Activated CD8-positive, alpha-beta memory T cell treated with anti-CD3 and anti-CD28 coated beads for 36 hours (primary cell): Measurements from ENCODE around the gene GP9. TPM values are rescaled to one million over a fixed set of nuclear protein-coding genes. Genes with fewer than 3 reads are reported as not detected.

Experiments used
- CTCF ChIA-PET: fragments of 350-600 bp; sonication (Branson Sonifier 250); formaldehyde crosslinking; loops from one replicate; lab custom pipeline; 2021; ENCODE audit warnings: antibody characterized with exemption; lab: Charles Lee
- POLR2A ChIA-PET: fragments of 350-600 bp; sonication (Branson Sonifier 250); formaldehyde crosslinking; loops from one replicate; lab custom pipeline; 2021; ENCODE audit warnings: antibody characterized with exemption; lab: Charles Lee
- total RNA-seq, 2 experiments: library from RNA; stranded (reverse); gene quantifications; one replicate each; pipeline ENCODE4 v1.2.3, GENCODE V29; 2021

The GP9 gene
- total RNA-seq, 2 experiments from 2014 or later: not detected

GRCh38 chr3:129025691-129026435, 34.7 kb upstream of the GP9 start:
- POLR2A ChIA-PET: interaction anchor here (2.4 kb wide), 1 partner anchor 10 kb away, joined by 51 read pairs; no protein-coding TSS in a partner anchor

DNA sequence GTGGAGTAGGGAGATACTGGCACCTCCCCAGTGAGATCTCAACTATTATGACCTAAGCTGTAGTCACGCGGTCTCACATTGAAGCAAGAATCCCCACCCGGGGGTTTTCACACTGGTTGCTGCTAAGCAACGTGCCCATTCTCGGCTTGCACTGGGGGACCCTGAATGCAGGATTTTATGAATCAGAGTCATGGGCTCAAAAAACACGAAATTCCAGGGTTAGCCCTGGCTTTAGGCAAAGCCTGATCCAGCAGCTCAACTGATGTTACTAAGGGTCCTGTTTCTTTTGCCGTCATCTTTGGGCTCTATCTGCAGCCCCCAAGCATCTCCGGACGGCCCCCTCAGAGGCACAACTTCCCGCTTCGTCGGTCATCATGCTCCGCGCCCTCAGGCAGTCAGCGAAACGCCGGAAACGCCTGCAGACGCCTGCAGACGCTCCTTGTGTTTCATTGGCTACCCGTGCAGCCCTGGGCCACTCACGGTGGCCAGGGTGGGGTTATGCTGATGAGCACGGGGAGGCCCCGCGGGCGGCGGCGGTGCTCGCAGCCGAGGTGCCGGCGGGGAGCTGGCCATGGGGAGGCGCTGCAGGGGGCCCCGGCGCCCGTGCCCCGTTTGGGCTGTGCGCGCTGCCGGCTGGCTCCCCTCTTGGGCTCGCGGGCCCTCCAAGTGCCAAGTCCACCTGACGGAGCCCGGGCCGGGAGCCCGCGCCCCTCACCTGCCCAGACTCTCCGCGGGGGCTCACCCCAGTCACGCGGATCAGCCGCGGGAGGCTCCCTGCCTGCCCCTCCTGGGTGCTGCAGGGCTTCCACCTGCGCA, 33.6 kb upstream of the GP9 start:
- CTCF ChIA-PET: interaction anchor here (0.6 to 3.8 kb wide), 14 partner anchors 11 to 132 kb away, joined by 3 to 37 read pairs (median 4); partner anchors contain the start of gene CFAP92
- POLR2A ChIA-PET: interaction anchor here (0.6 to 2.4 kb wide), 4 partner anchors 11 to 156 kb away, joined by 3 to 51 read pairs (median 5); partner anchors contain the start of gene CNBP

More at GRCh38 chr3:129025691-129026435, 34.7 kb upstream of the GP9 start:
- CTCF ChIA-PET: interaction anchor here (0.8 to 3.8 kb wide), 7 partner anchors 10 to 408 kb away, joined by 3 to 37 read pairs (median 6); no protein-coding TSS in a partner anchor

GRCh38 chr3:129027544-129027880, 33.1 kb upstream of the GP9 start:
- ChIA-PET POLR2A (interaction anchor here (0.6 to 2.4 kb wide), 3 partner anchors 11 to 156 kb away, joined by 4 to 51 read pairs (median 6); partner anchors contain the start of gene CNBP), CTCF (interaction anchor here (1.0 to 3.8 kb wide), 8 partner anchors 11 to 130 kb away, joined by 3 to 37 read pairs (median 6); partner anchors contain the start of gene CFAP92)

GRCh38 chr3:129028866-129029265, 31.7 kb upstream of the GP9 start:
- CTCF ChIA-PET: interaction anchor here (1.3 to 3.8 kb wide), 3 partner anchors 13 to 25 kb away, joined by 3 to 37 read pairs (median 13); no protein-coding TSS in a partner anchor
- POLR2A ChIA-PET: no interaction called here

GRCh38 chr3:129030611-129031010, 30.0 kb upstream of the GP9 start:
- CTCF ChIA-PET: interaction anchor here (0.5 to 1.3 kb wide), 5 partner anchors 15 to 74 kb away, joined by 3 to 4 read pairs (median 3); no protein-coding TSS in a partner anchor
- POLR2A ChIA-PET: interaction anchor here (0.5 kb wide), 1 partner anchor 13 kb away, joined by 3 read pairs; no protein-coding TSS in a partner anchor

- CTCF ChIA-PET: interaction anchor here (1.3 kb wide), 1 partner anchor 16 kb away, joined by 3 read pairs; no protein-coding TSS in a partner anchor
- POLR2A ChIA-PET: interaction anchor here (0.6 kb wide), 1 partner anchor 28 kb away, joined by 3 read pairs; no protein-coding TSS in a partner anchor
Observed at GRCh38 chr3:129031476-129032215, 28.9 kb upstream of the GP9 start.

- CTCF ChIA-PET: no interaction called here
- POLR2A ChIA-PET: no interaction called here
Observed at GRCh38 chr3:129032716-129033115, 27.9 kb upstream of the GP9 start.

DNA sequence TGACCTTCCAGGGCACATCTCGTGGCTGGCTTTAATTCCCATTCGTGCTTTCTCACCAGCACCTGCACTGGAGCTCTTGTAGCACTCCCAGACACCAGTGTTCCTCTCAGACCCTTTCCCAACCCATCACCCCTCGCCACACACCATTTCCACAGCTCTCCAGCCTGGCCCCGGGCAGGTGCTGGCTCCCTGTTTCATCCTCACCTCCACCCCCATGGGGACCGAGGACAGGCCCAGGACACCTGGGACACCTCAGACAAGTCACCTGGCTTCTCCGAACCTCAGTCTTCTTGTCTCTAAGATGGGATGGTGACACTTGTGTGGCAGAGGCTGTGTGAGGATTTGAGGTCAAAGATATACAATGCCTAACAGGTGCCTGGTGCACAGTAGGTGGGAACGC, 27.4 kb upstream of the GP9 start:
- ChIA-PET POLR2A (no interaction called here), CTCF (no interaction called here)

GRCh38 chr3:129033633-129034321, 26.8 kb upstream of the GP9 start:
- ChIA-PET CTCF (no interaction called here), POLR2A (no interaction called here)

DNA sequence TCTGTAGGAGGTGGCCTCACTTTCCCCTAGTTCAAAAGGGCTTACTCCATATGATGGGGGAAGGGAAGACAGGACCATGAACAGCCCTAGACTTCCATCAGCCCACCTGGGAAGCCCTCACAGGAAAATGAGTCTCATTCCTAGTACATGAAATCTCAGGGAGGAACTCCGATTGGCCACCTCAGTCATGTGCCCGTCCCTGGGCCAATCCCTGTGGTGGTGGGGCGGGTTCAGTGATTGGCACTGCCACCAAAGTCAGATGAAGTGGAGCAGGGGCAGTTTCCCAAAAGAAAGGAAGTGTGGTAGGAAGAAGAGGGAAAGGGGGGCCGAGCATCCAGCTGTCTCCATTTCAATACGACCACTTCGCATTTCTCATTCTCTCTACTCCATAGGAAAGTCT, 25.9 kb upstream of the GP9 start:
- POLR2A ChIA-PET: no interaction called here
- CTCF ChIA-PET: no interaction called here

DNA sequence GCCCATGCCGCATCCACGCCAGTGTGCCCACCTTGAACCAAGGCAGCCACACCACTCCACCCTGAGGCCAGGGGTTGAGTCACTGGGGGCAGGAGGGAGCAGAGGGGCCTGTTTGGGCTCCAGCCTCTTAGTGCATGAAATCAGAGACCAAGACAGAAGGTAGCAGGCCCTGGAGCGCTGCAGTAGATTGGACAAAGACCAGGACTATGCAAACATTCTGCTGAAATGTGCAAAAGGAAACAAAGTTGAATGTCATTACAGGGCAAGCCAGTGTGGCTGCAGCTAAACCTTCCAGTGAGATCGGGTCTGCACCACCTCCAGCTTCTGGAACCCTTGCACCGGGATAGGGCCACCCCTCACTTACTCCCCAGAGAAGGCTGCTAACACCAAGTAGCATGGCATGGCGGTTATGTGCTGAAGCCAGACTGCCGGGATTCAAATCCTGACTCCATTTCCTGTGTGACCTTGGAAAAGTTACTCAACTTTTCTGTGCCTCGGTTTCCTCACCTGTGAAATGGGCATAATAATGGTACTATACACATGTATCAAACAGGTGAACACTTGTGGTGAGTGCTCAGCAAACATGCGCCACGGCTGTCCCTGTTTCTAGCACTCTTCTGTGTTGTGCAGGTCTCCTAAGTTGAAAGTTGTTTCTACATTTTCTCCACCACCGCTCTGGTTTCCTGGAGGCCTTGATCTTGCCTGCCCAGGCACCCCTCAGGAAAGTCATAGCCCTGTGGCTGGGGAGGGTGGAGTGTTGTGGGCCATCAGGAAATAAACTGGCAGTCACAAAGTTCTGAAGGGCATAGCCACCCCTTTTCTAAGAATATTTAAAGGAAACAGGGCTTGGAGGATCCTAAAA, 25.0 kb upstream of the GP9 start:
- POLR2A ChIA-PET: no interaction called here

GRCh38 chr3:129036222-129037092, 24.1 kb upstream of the GP9 start:
- ChIA-PET CTCF (interaction anchor here (0.5 to 1.1 kb wide), 3 partner anchors 10 to 32 kb away, joined by 3 to 4 read pairs (median 3); no protein-coding TSS in a partner anchor), POLR2A (interaction anchor here (0.5 to 0.6 kb wide), 2 partner anchors 8 to 307 kb away, joined by 6 to 10 read pairs; no protein-coding TSS in a partner anchor)

More for the DNA sequence above, 25.0 kb upstream of the GP9 start:
- CTCF ChIA-PET: no interaction called here

DNA sequence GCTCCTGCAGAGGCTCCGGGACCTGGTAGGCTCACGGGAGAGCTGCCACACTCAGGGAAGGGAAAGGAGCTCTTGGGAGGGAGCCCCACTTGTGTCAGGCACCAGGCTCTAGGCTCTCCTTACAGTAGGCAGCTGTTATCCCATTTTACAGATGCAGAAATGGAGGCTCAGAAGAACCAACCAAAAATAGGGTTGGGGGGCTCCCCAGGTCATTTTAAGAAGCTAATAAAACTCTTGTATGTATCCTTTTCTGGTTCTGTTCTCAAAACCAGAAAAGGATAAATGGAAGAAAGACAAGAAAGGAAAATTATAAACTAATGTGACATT, 23.5 kb upstream of the GP9 start:
- POLR2A ChIA-PET: interaction anchor here (0.5 to 0.8 kb wide), 3 partner anchors 8 to 307 kb away, joined by 4 to 10 read pairs (median 6); a partner anchor contains a TSS
- CTCF ChIA-PET: interaction anchor here (0.5 to 1.1 kb wide), 5 partner anchors 9 to 375 kb away, joined by 3 to 4 read pairs (median 3); no protein-coding TSS in a partner anchor

DNA sequence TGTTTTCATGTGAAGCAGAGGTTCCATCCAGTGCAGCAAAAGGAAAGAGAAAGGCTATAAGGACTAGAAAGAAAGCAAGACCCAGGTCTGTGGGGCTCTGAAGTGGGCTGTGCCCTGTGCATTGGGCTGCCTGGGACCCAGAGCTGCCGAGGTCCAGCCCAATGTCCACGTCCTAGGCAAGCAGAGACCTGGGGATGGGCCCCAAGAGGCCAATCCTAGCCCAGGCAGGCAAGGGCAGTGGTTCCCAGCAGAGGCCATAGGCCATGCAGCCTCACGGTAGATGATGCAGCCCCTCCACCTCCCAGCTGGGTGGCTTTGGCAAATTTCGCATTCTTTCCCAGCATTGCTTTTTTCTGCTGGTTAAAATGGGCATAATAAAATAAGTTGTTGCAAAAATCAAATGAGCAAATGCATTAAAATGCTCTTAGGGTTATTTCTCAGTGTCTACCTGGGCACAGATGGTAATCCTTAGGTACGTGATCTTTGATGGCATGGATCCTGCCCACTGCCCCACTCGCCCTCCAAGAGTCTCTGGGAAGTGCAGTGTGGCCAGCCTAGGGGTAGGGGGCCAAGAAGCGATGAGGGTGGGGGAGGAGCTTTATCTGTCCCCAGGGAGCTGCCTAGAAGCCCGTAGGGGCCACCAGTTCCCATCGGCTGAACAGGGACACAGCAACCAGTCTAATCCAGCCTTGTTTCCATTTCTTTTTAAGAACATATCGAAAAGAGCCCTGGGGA, 22.3 kb upstream of the GP9 start:
- ChIA-PET POLR2A (no interaction called here), CTCF (interaction anchor here (0.8 kb wide), 1 partner anchor 68 kb away, joined by 3 read pairs; no protein-coding TSS in a partner anchor)

DNA sequence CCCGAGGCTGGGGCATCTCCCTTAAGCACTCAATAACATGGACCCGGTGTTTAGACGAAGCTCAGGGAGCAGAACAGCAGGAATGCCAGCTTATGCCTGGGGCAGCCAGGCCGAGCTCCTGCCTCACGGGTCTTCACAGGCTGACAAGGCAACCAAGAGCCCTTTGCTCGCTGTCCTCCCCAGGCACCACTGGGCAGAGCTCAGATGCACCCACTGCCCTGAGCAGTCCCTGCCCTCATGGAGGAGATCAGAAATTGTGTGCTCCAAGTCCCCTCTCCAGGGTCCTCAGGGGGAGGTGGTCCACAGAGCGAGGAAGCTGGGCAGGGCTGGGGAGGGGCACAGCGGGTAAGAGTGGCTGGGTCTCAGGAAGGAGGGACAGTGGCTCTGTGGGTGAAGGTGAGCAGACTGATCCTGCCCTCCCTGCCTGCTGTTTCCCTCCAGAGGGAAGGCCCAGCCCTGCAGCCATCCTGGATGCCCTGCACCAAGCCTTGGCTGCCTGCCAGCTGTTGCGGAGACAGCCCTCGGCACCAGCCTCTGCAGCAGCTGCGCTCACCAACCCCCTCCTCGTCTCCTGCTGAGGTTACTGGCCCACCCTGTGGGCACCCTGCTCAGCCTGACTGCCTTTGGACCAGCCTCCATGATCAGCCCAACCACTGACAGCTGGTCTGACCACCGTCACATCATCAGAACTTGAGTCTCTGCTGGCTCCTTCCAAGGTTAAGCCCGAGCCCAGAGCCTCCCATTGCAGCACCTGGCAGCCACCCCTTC, 21.1 kb upstream of the GP9 start:
- POLR2A ChIA-PET: no interaction called here
- CTCF ChIA-PET: interaction anchor here (1.3 kb wide), 1 partner anchor 12 kb away, joined by 3 read pairs; no protein-coding TSS in a partner anchor
